ENCODE results near the gene PRIMPOL.

Gene PRIMPOL

GRCh38 chr4:184731056-184731455, 81.5 kb downstream of the PRIMPOL start:
- Histone ChIP-seq H2AFZ (ENCODE audit: low read depth, low read length) (no peak overlapping the region), H3K79me2 (ENCODE audit: insufficient read depth, low read length) (peaks cover 75% of the 10 kb centered on the region), H3K4me2 (ENCODE audit: insufficient read depth, low read length) (peak overlapping the region; percentile 92), H3K4me1 (ENCODE audit: insufficient read depth, low read length) (peaks cover 51% of the 10 kb centered on the region), H4K20me1 (ENCODE audit: insufficient read depth, low read length) (peaks cover 57% of the 10 kb centered on the region), H3K9me3 (ENCODE audit: insufficient read depth, low read length, severe bottlenecking) (no peaks in the 10 kb centered on the region), H3K36me3 (ENCODE audit: insufficient read depth, low read length) (peaks cover 63% of the 10 kb centered on the region), H3K9ac (ENCODE audit: low read depth, low read length) (peak overlapping the region; percentile 99), H3K4me3 (ENCODE audit: low read depth in 1 of 2, low read length in 2 of 2) (no peak overlapping the region), H3K27me3 (ENCODE audit: insufficient read depth, low read length, poor library complexity) (no peaks in the 10 kb centered on the region), H3K27ac (ENCODE audit: low read length) (no peak overlapping the region)
- TF ChIP-seq CTCF (IDR thresholded peaks at IDR 0.05; ENCODE audit: borderline replicate concordance, extremely low read depth, low read length, poor library complexity, severe bottlenecking), result no peak
- TF ChIP-seq EZH2 (IDR thresholded peaks at IDR 0.05; ENCODE audit: borderline replicate concordance, low read depth, low read length, severe bottlenecking), result no peak
- ATAC-seq (ENCODE audit: insufficient read depth, low read depth), result no peak
- DNase-seq, result no peak

GRCh38 chr4:184732126-184732525, 82.6 kb downstream of the PRIMPOL start:
- Histone ChIP-seq H3K4me3 (ENCODE audit: low read depth in 1 of 2, low read length in 2 of 2) (peak overlapping the region; percentile 98 to 99; a peak in 3 of 4 replicates), H3K79me2 (ENCODE audit: insufficient read depth, low read length) (peaks cover 67% of the 10 kb centered on the region), H3K36me3 (ENCODE audit: insufficient read depth, low read length) (peaks cover 54% of the 10 kb centered on the region), H3K9ac (ENCODE audit: low read depth, low read length) (peak overlapping the region; percentile 99), H4K20me1 (ENCODE audit: insufficient read depth, low read length) (peaks cover 52% of the 10 kb centered on the region), H3K4me2 (ENCODE audit: insufficient read depth, low read length) (peak overlapping the region; percentile 92), H3K27ac (ENCODE audit: low read length) (peak overlapping the region; percentile 99), H3K4me1 (ENCODE audit: insufficient read depth, low read length) (peaks cover 49% of the 10 kb centered on the region), H3K9me3 (ENCODE audit: insufficient read depth, low read length, severe bottlenecking) (no peaks in the 10 kb centered on the region), H3K27me3 (ENCODE audit: insufficient read depth, low read length, poor library complexity) (no peaks in the 10 kb centered on the region), H2AFZ (ENCODE audit: low read depth, low read length) (no peak overlapping the region)
- TF ChIP-seq CTCF (IDR thresholded peaks at IDR 0.05; ENCODE audit: borderline replicate concordance, extremely low read depth, low read length, poor library complexity, severe bottlenecking) (no peak), EZH2 (IDR thresholded peaks at IDR 0.05; ENCODE audit: borderline replicate concordance, low read depth, low read length, severe bottlenecking) (no peak)
- DNase-seq (no peak), ATAC-seq (ENCODE audit: insufficient read depth, low read depth) (no peak)

- ATAC-seq (ENCODE audit: insufficient read depth, low read depth), result peak; percentile 87
Observed at GRCh38 chr4:184733654-184734524, 84.4 kb downstream of the PRIMPOL start, which contains the start of gene CENPU. Gene CENPU, minus strand, starts transcription at chr4:184734096. Its CDS starts 34 bp downstream, at chr4:184734062.

More at GRCh38 chr4:184733654-184734524, 84.4 kb downstream of the PRIMPOL start, which contains the start of gene CENPU:
- TF ChIP-seq EZH2 (IDR thresholded peaks at IDR 0.05; ENCODE audit: borderline replicate concordance, low read depth, low read length, severe bottlenecking), result no peak
- peak; percentile 1 for TF ChIP-seq CTCF (IDR thresholded peaks at IDR 0.05; ENCODE audit: borderline replicate concordance, extremely low read depth, low read length, poor library complexity, severe bottlenecking)
- peaks cover 50% of the 10 kb centered on the region for H3K79me2 ChIP-seq (ENCODE audit: insufficient read depth, low read length)
- peak within 1 kb of the TSS; percentile 92 for H3K4me2 ChIP-seq (ENCODE audit: insufficient read depth, low read length)
- peak within 1 kb of the TSS; percentile 99 for H3K27ac ChIP-seq (ENCODE audit: low read length)
- peak within 1 kb of the TSS; percentile 87 for H2AFZ ChIP-seq (ENCODE audit: low read depth, low read length)
- H3K4me1 ChIP-seq (ENCODE audit: insufficient read depth, low read length), result peaks cover 45% of the 10 kb centered on the region
- peaks cover 39% of the 10 kb centered on the region for H4K20me1 ChIP-seq (ENCODE audit: insufficient read depth, low read length)
- no peaks in the 10 kb centered on the region for H3K27me3 ChIP-seq (ENCODE audit: insufficient read depth, low read length, poor library complexity)
- H3K9ac ChIP-seq (ENCODE audit: low read depth, low read length), result peak within 1 kb of the TSS; percentile 99
- peak within 1 kb of the TSS; percentile 98 to 99 for H3K4me3 ChIP-seq (ENCODE audit: low read depth in 1 of 2, low read length in 2 of 2)
- no peaks in the 10 kb centered on the region for H3K9me3 ChIP-seq (ENCODE audit: insufficient read depth, low read length, severe bottlenecking)
- peak; percentile 98 for DNase-seq
- H3K36me3 ChIP-seq (ENCODE audit: insufficient read depth, low read length), result peaks cover 37% of the 10 kb centered on the region
